Endothelial cell of umbilical vein (primary cell): ENCODE measurements around the gene RUVBL1. TPM values are rescaled to one million over a fixed set of nuclear protein-coding genes. Genes with fewer than 3 reads are reported as not detected.

Experiments used
- BruUV-seq: library from RNA; stranded (reverse); fragments of 400-500 nt; replicated peaks from 2 replicates; lab custom pipeline; 2021; lab: Mats Ljungman, UMichigan
- CTCF ChIA-PET: fragments of 300-600, 350-600 bp; sonication (Branson Sonifier 250); formaldehyde crosslinking; loops from one replicate; lab custom pipeline; 2021; ENCODE audit warnings: antibody characterized with exemption, inconsistent platforms; lab: Charles Lee
- POLR2A ChIA-PET: fragments of 300-600, 350-600 bp; sonication (Branson Sonifier 250); formaldehyde crosslinking; loops from one replicate; lab custom pipeline; 2021; ENCODE audit warnings: antibody characterized with exemption, inconsistent platforms; lab: Charles Lee
- DNase-seq: peaks from one replicate; pipeline ENCODE4 v3.0.0-alpha.2; 2011; ENCODE audit warnings: low read depth, low spot score
- FAIRE-seq: peaks from 2 replicates; lab custom pipeline; 2011; peaks lifted over from hg19 to GRCh38; lab: Jason Lieb, UNC
- H2AFZ ChIP-seq: 2 replicates; pipeline ENCODE4 v1.6.0; 2012; ENCODE audit warnings: low read depth, low read length, control low read depth, inconsistent platforms
- H3K27ac ChIP-seq: 2 replicates; pipeline ENCODE4 v1.5.1; 2011; ENCODE audit warnings: low read depth, mild to moderate bottlenecking, control low read depth, low read length, moderate library complexity; ENCODE audit not compliant: insufficient read depth
- H3K27me3 ChIP-seq, 2 experiments: 2 replicates each; pipeline versions ENCODE4 v1.6.0 to v1.6.1; 2011; ENCODE audit warnings: low read length in 2 of 2, mixed read lengths in 1 of 2; ENCODE audit not compliant: control insufficient read depth in 2 of 2, insufficient read depth in 2 of 2
- H3K36me3 ChIP-seq, 2 experiments: 2 replicates in 1 of 2; 3 replicates in 1 of 2; pipeline ENCODE4 v1.5.1; 2011; ENCODE audit warnings: low read length in 2 of 2, mild to moderate bottlenecking in 1 of 2, moderate library complexity in 1 of 2; ENCODE audit not compliant: control insufficient read depth in 2 of 2, insufficient read depth in 2 of 2; ENCODE audit errors: extremely low read depth in 1 of 2
- H3K4me1 ChIP-seq: 3 replicates; pipeline ENCODE4 v1.5.1; 2011; ENCODE audit warnings: mild to moderate bottlenecking, low read length; ENCODE audit not compliant: control insufficient read depth, insufficient read depth; ENCODE audit errors: extremely low read depth
- H3K4me2 ChIP-seq: 2 replicates; pipeline ENCODE4 v1.6.1; 2011; ENCODE audit warnings: low read length, control low read depth, mixed read lengths; ENCODE audit not compliant: insufficient read depth
- H3K4me3 ChIP-seq, 3 experiments: fragments of 200-600 bp in 1 of 3; sonication (generic), shearing (Covaris generic) in 1 of 3; replicated peaks in 1 of 3; 2 replicates each; pipeline ENCODE4 v1.5.1; 2011 to 2016; ENCODE audit warnings: control low read depth in 3 of 3, low read length in 3 of 3, mild to moderate bottlenecking in 2 of 3, inconsistent platforms in 1 of 3, low read depth in 1 of 3, moderate library complexity in 1 of 3; ENCODE audit not compliant: insufficient read depth in 1 of 3
- H3K79me2 ChIP-seq: 2 replicates; pipeline ENCODE4 v1.6.0; 2012; ENCODE audit warnings: low read length, inconsistent platforms; ENCODE audit not compliant: control insufficient read depth, insufficient read depth
- H3K9ac ChIP-seq: replicated peaks from 2 replicates; pipeline ENCODE3; 2011; ENCODE audit warnings: low read length, control low read depth; ENCODE audit not compliant: insufficient read depth; ENCODE audit errors: extremely low read depth
- H3K9me1 ChIP-seq: replicated peaks from 3 replicates; pipeline ENCODE4 v1.6.0; 2011; ENCODE audit warnings: mild to moderate bottlenecking, low read length; ENCODE audit not compliant: control insufficient read depth, insufficient read depth; ENCODE audit errors: extremely low read depth
- H3K9me3 ChIP-seq: replicated peaks from 2 replicates; pipeline ENCODE4 v1.5.1; 2012; ENCODE audit warnings: low read length, inconsistent platforms; ENCODE audit not compliant: control insufficient read depth, insufficient read depth
- H4K20me1 ChIP-seq: replicated peaks from 2 replicates; pipeline ENCODE3; 2011; ENCODE audit warnings: mild to moderate bottlenecking, low read length; ENCODE audit not compliant: control insufficient read depth, insufficient read depth; ENCODE audit errors: extremely low read depth
- EZH2 ChIP-seq: IDR thresholded peaks from 2 replicates; pipeline ENCODE4 v1.6.1; 2012; ENCODE audit warnings: borderline replicate concordance, low read depth, mild to moderate bottlenecking, moderate library complexity, low read length, inconsistent platforms; ENCODE audit not compliant: severe bottlenecking
- FOS ChIP-seq: IDR thresholded peaks from 2 replicates; pipeline ENCODE4 v1.6.1; 2011; ENCODE audit warnings: mild to moderate bottlenecking, low read length, moderate library complexity, borderline replicate concordance; ENCODE audit not compliant: insufficient read depth
- GATA2 ChIP-seq: IDR thresholded peaks from 2 replicates; pipeline ENCODE4 v1.7.0; 2011; ENCODE audit warnings: low read depth, mild to moderate bottlenecking, moderate library complexity, mixed read lengths, low read length; ENCODE audit not compliant: insufficient read length, insufficient read depth
- MYC ChIP-seq: IDR thresholded peaks from one replicate; pipeline ENCODE4 v1.6.1; 2011; ENCODE audit warnings: mild to moderate bottlenecking, low read depth, low read length
- POLR2A ChIP-seq: IDR thresholded peaks from 2 replicates; pipeline ENCODE4 v1.6.1; 2012; ENCODE audit warnings: low read depth, mild to moderate bottlenecking, control low read depth, low read length
- dilution Hi-C: fragments of 300-500 bp; cut with MboI; formaldehyde crosslinking; loops from one replicate; pipeline ENCODE4 v1.15.0; 2019; ENCODE audit warnings: low sequenced_read_pairs; ENCODE audit not compliant: extremely low pct_ligation_motif_present
- intact Hi-C: fragments of 100-400 bp; cut with micrococcal nuclease; formaldehyde crosslinking; loops from one replicate; pipeline ENCODE4 v1.10.0; 2022
- polyA plus RNA-seq, 4 experiments: library from polyadenylated mRNA; depleted of rRNA in 3 of 4; stranded (reverse) in 3 of 4; unstranded in 1 of 4; fragments of >200 nt; gene quantifications; 2 replicates each; pipeline versions ENCODE4 v1.2.1 to v1.2.3, GENCODE V29; 2011 to 2012; ENCODE audit warnings: missing spikeins in 1 of 4
- total RNA-seq: library from RNA; stranded (reverse); gene quantifications from 2 replicates; pipeline ENCODE4 v1.2.3, GENCODE V29; 2021
- TF ChIP-seq, protein P1 (sequence below): IDR thresholded peaks from 2 replicates; pipeline ENCODE4 v1.6.1; 2011; ENCODE audit not compliant: insufficient read depth, insufficient read length
- TF ChIP-seq, protein P2 (sequence below), 2 donors: IDR thresholded peaks; 1 replicate in 1 of 2; 2 replicates in 1 of 2; pipeline ENCODE4 v1.5.1; 2011; ENCODE audit warnings: low read length in 2 of 2, mild to moderate bottlenecking in 2 of 2, moderate library complexity in 2 of 2, control low read depth in 1 of 2, inconsistent platforms in 1 of 2, low read depth in 1 of 2; ENCODE audit not compliant: insufficient read depth in 1 of 2; ENCODE audit errors: extremely low read depth in 1 of 2

RUVBL1 gene
- total and polyA plus RNA-seq, 2 donors (not counting 3 experiments of a cell fraction or from before 2014, with no cell fraction given): 52.5 to 58.5 TPM

DNA sequence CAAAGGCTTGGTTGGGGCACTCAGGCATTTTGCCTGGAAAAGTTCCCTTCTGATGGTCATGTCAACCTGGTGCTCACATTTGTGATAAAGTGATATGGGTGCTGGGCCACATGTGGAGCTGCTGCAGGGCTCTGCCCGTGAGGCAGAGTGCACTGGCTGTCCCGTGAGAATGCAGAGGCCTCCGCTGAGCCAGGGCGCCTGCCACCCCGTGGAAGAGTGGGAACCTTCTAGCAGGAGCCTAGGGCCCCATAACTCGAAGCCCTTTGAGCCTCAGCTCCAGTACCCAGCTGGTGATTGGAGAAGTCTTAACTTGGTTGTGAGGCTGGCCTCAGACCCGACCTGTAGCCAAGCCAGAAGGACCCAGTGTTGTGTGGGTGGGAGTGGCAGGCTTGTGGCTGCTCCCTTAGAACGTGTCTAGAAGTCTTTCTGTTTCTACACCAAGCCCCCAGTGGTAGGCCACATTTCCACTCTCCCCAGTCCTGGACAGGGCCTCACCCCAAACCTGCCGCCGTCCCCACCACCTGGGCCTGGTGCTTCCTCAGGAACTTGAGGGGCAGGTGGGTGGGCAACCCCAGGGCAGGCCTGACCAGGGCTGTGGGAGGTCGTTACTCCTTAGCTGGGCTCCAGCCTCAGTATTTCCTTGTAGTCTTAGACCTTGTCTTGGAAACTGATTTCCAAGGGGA lies 51.7 kb downstream of the RUVBL1 start:
- H4K20me1 ChIP-seq: no peaks in the 10 kb centered on the region
- CTCF ChIA-PET: interaction anchor here (5.7 kb wide), 1 partner anchor 62 kb away, joined by 34 read pairs; no protein-coding TSS in a partner anchor
- H3K9me1 ChIP-seq: no peaks in the 10 kb centered on the region
- no peak overlapping the region for H3K4me3 ChIP-seq
- dilution Hi-C loops: no loop called here
- peaks cover 20% of the 10 kb centered on the region for H3K79me2 ChIP-seq
- no peaks in the 10 kb centered on the region for H3K9me3 ChIP-seq
- no peak overlapping the region for H3K27ac ChIP-seq
- H3K4me2 ChIP-seq: no peak overlapping the region
- no peak for FAIRE-seq
- BruUV-seq: no TSS peak
- no peak for DNase-seq
- no peaks in the 10 kb centered on the region for H3K27me3 ChIP-seq
- POLR2A ChIA-PET: no interaction called here
- peaks cover 39 to 54% of the 10 kb centered on the region in 2 experiments for H3K36me3 ChIP-seq
- H3K9ac ChIP-seq: no peak overlapping the region
- H2AFZ ChIP-seq: no peak overlapping the region
- intact Hi-C loops: loop anchor here (2.0 kb wide), 1 partner anchor 17 kb away; no protein-coding TSS in a partner anchor
- H3K4me1 ChIP-seq: peaks cover 43% of the 10 kb centered on the region
- TF ChIP-seq EZH2: no peak
- TF ChIP-seq POLR2A: no peak
- TF ChIP-seq, protein P1, sequence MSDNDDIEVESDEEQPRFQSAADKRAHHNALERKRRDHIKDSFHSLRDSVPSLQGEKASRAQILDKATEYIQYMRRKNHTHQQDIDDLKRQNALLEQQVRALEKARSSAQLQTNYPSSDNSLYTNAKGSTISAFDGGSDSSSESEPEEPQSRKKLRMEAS: no peak
- TF ChIP-seq FOS: no peak
- TF ChIP-seq, protein P2, sequence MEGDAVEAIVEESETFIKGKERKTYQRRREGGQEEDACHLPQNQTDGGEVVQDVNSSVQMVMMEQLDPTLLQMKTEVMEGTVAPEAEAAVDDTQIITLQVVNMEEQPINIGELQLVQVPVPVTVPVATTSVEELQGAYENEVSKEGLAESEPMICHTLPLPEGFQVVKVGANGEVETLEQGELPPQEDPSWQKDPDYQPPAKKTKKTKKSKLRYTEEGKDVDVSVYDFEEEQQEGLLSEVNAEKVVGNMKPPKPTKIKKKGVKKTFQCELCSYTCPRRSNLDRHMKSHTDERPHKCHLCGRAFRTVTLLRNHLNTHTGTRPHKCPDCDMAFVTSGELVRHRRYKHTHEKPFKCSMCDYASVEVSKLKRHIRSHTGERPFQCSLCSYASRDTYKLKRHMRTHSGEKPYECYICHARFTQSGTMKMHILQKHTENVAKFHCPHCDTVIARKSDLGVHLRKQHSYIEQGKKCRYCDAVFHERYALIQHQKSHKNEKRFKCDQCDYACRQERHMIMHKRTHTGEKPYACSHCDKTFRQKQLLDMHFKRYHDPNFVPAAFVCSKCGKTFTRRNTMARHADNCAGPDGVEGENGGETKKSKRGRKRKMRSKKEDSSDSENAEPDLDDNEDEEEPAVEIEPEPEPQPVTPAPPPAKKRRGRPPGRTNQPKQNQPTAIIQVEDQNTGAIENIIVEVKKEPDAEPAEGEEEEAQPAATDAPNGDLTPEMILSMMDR (IDR thresholded peaks at IDR 0.05; ENCODE audit: extremely low read depth in 1 of 2, insufficient read depth in 1 of 2, low read depth in 1 of 2, low read length in 2 of 2): no peak
- no peak for TF ChIP-seq GATA2
- no peak for TF ChIP-seq MYC
